Nephron (organoid): ENCODE results near the gene VIP.

Experiments used
- H3K27ac Mint-ChIP-seq, 3 experiments: 2 replicates each; pipeline ENCODE4 v1.8.0; 2020; ENCODE audit warnings: mixed read lengths in 3 of 3, mild to moderate bottlenecking in 2 of 3, moderate library complexity in 1 of 3
- H3K27me3 Mint-ChIP-seq: 2 replicates; pipeline ENCODE4 v1.8.0; 2021; ENCODE audit warnings: low read depth, mild to moderate bottlenecking, moderate library complexity, mixed read lengths
- H3K36me3 Mint-ChIP-seq: 2 replicates; pipeline ENCODE4 v1.8.0; 2020; ENCODE audit warnings: low read depth, mixed read lengths
- H3K4me1 Mint-ChIP-seq: 2 replicates; pipeline ENCODE4 v1.8.0; 2020; ENCODE audit warnings: mixed read lengths
- H3K4me3 Mint-ChIP-seq, 3 experiments: 2 replicates each; pipeline ENCODE4 v1.8.0; 2020; ENCODE audit warnings: mild to moderate bottlenecking in 3 of 3, mixed read lengths in 3 of 3, moderate library complexity in 2 of 3
- H3K9me3 Mint-ChIP-seq: 2 replicates; pipeline ENCODE4 v1.8.0; 2020; ENCODE audit warnings: mixed read lengths
- TF ChIP-seq, protein P1 (sequence below), 3 experiments: fragments of 200-600 bp; sonication (generic); IDR thresholded peaks; one replicate each; pipeline ENCODE4 v1.5.0; 2021; ENCODE audit warnings: antibody characterized with exemption in 3 of 3; ENCODE audit not compliant: unreplicated experiment in 3 of 3

VIP gene

DNA sequence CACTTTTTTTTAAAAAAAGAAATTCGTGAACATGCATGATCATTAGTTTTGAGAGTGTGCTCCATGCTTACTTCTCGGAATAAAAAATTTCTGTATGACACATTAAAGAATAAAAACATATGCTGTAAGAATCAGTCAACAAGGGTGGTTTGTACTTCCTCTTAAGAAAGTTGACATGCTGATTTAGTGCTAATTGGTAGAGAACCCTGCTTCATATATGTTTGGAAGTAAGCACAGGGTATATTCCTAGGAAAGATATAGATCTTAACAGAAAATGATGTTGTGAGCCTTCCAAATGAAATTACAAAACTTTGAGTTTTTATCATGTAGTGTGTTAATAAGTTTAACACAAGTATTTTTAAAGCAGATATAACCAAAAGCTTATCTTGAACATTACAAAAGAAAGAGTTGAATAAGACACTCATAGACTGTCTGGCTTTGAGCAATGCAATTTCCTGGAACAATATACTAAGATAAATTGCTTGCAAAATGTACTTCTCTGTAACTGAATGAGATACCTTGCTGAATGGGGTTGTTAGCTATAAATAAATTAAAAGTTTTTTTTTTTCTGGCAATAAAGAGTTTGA is 13.8 kb upstream of the VIP start:
- H3K4me1 Mint-ChIP-seq: no peaks in the 10 kb centered on the region
- TF ChIP-seq, protein P1, sequence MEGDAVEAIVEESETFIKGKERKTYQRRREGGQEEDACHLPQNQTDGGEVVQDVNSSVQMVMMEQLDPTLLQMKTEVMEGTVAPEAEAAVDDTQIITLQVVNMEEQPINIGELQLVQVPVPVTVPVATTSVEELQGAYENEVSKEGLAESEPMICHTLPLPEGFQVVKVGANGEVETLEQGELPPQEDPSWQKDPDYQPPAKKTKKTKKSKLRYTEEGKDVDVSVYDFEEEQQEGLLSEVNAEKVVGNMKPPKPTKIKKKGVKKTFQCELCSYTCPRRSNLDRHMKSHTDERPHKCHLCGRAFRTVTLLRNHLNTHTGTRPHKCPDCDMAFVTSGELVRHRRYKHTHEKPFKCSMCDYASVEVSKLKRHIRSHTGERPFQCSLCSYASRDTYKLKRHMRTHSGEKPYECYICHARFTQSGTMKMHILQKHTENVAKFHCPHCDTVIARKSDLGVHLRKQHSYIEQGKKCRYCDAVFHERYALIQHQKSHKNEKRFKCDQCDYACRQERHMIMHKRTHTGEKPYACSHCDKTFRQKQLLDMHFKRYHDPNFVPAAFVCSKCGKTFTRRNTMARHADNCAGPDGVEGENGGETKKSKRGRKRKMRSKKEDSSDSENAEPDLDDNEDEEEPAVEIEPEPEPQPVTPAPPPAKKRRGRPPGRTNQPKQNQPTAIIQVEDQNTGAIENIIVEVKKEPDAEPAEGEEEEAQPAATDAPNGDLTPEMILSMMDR (IDR thresholded peaks at IDR 0.05; ENCODE audit: unreplicated experiment in 3 of 3): no peak
- no peaks in the 10 kb centered on the region for H3K36me3 Mint-ChIP-seq
- no peak overlapping the region for H3K27ac Mint-ChIP-seq
- no peaks in the 10 kb centered on the region for H3K9me3 Mint-ChIP-seq
- no peaks in the 10 kb centered on the region for H3K27me3 Mint-ChIP-seq
- no peak overlapping the region for H3K4me3 Mint-ChIP-seq

DNA sequence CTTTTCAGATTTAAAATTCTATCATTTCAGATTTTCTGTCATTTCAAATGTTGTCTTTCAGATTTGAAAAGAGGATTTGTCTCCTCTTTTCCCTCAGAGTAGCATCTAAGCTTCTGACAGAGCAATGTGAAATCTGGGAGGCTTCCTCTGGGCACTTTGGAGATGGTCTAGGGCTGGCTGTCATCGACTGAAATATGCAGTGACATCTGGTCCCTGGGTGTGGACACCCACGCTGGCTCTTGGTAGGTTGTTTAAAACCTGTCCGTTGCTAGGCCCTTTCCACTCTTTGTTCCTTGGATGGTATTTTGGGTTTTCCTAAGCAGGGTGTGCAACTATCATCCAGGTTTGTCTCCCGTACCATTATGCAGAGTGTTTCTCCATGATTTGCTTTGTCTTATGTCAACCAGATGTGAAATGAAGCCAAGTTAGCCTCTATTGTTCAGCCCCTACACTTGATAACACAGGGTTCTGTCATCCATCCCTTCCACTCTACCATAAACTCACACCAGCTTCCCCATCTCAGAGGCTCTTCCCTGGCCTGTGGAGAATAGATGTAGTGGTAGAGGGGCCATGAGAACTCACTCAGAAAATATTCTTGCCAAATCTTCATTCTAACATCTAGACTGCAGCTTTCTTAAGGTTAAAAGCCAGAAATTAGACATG is 5.0 kb upstream of the VIP start:
- peaks cover 2% of the 10 kb centered on the region for H3K27me3 Mint-ChIP-seq
- H3K9me3 Mint-ChIP-seq: no peaks in the 10 kb centered on the region

DNA sequence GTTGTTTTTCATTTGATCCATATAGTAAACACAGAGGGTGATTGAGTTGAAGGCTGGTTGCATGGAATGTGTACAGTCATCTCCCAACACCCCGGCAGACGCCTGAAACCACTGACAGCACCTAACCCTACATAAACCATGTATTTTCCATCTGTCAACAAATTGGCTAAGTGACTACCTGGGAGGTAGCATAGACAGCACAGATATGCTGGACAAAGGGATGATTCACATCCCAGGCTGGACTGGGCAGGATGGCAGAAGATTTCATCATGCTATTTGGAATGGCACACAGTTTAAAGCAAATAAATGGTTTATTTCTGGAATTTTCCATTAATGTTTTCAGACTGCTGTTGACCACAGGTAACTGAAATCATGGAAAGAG is 4.4 kb upstream of the VIP start:
- Mint-ChIP-seq H3K4me1 (no peaks in the 10 kb centered on the region), H3K27me3 (peaks cover 5% of the 10 kb centered on the region), H3K36me3 (no peaks in the 10 kb centered on the region), H3K27ac (no peak overlapping the region), H3K4me3 (no peak overlapping the region), H3K9me3 (no peaks in the 10 kb centered on the region)
- TF ChIP-seq, protein P1 (IDR thresholded peaks at IDR 0.05; ENCODE audit: unreplicated experiment in 3 of 3): no peak

More for the DNA sequence above, 5.0 kb upstream of the VIP start:
- H3K4me3 Mint-ChIP-seq: no peak overlapping the region
- no peaks in the 10 kb centered on the region for H3K4me1 Mint-ChIP-seq
- no peak overlapping the region for H3K27ac Mint-ChIP-seq
- H3K36me3 Mint-ChIP-seq: no peaks in the 10 kb centered on the region
- TF ChIP-seq, protein P1 (IDR thresholded peaks at IDR 0.05; ENCODE audit: unreplicated experiment in 3 of 3): no peak

DNA sequence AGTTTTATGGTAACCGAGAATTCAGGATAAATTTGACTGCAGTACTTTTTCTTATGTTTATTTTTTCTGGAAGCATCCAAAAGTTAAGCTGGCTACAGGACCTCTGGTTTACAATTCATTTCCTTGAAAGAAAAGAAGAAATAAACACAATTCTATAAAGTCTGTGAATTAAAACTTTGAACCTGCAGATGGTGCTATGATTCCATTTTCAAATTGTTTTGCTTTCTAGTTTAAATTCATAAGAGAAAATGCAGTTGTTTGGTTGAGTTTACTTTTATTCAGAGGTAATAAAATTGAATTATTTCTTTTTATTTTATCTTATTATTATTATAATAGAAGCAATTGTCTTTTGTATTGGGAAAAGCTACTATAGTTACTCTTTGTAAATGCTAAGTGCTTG is 1.8 kb upstream of the VIP start:
- H3K36me3 Mint-ChIP-seq: no peaks in the 10 kb centered on the region
- TF ChIP-seq, protein P1 (IDR thresholded peaks at IDR 0.05; ENCODE audit: unreplicated experiment in 3 of 3): peak in 2 of 3 experiments; percentile 30 to 34
- no peak overlapping the region for H3K4me3 Mint-ChIP-seq
- H3K4me1 Mint-ChIP-seq: no peaks in the 10 kb centered on the region
- no peak overlapping the region for H3K27ac Mint-ChIP-seq
- H3K9me3 Mint-ChIP-seq: no peaks in the 10 kb centered on the region
- H3K27me3 Mint-ChIP-seq: peaks cover 5% of the 10 kb centered on the region

DNA sequence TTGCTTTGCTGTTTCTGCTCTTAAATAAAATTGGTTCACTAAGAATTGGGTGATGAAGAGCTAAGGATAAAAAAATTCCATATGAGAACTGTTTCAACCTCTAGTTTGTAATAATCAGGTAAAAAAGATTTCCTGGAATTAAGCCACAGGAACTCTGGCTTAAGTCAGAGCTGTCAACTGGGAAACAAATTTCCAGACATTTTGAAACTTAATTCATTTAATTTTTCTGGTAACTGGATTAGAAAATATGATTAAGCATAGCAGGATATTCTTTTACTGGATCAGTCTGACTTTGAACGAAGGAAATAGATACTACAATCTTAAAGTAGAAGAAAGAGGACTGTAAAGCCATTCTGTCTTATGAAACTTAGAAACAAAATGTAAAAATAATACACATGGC is 1.3 kb upstream of the VIP start:
- Mint-ChIP-seq H3K9me3 (no peaks in the 10 kb centered on the region), H3K4me1 (no peaks in the 10 kb centered on the region), H3K27me3 (peaks cover 5% of the 10 kb centered on the region), H3K27ac (no peak overlapping the region), H3K4me3 (no peak overlapping the region), H3K36me3 (no peaks in the 10 kb centered on the region)
- TF ChIP-seq, protein P1 (IDR thresholded peaks at IDR 0.05; ENCODE audit: unreplicated experiment in 3 of 3): no peak

DNA sequence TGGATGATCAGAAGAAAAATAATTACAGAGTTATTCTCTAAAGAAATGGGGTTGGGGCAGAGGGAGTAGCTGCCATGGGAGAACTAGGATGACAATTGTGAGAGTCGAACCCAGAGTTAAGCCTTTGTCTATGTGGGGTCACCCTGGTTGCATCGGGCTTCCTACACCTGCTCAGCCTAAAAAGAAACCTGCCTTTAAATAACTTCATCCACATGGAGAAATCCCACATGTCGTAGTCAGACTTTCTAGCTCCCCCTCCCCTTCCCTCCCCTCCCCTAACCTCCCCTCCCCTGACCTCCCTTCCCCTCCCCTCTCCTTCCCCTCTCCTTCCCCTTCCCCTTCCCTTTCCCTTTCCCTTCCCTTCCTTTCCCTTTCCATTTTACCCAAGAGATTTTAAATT is 14.7 kb downstream of the VIP start:
- Mint-ChIP-seq H3K4me1 (no peaks in the 10 kb centered on the region), H3K27me3 (no peaks in the 10 kb centered on the region), H3K36me3 (no peaks in the 10 kb centered on the region), H3K9me3 (no peaks in the 10 kb centered on the region), H3K4me3 (no peak overlapping the region), H3K27ac (no peak overlapping the region)
- TF ChIP-seq, protein P1 (IDR thresholded peaks at IDR 0.05; ENCODE audit: unreplicated experiment in 3 of 3): no peak
